K562 (cell line): ENCODE data around the gene RAB43. TPM values are rescaled to one million over a fixed set of nuclear protein-coding genes. Genes with fewer than 3 reads are reported as not detected.

Experiments
- ATAC-seq: fragments of 200-7000 bp; cut with Tn5 transposase; 3 replicates; pipeline ENCODE4 v1.9.1; 2020; ENCODE audit warnings: moderate library complexity
- BruUV-seq: library from RNA; stranded (reverse); fragments of 400-500 nt; replicated peaks from 2 replicates; lab custom pipeline; 2021; lab: Mats Ljungman, UMichigan
- CTCF ChIA-PET: fragments of 300-600 bp; formaldehyde crosslinking; extraction: SDS; loops from one replicate; lab custom pipeline; 2021; ENCODE audit warnings: low intra/inter-chr PET ratio; lab: Yijun Ruan, JAX
- POLR2A ChIA-PET: fragments of 300-600, 350-650 bp; sonication (Branson Sonifier 250); formaldehyde crosslinking; extraction: SDS; loops from one replicate; lab custom pipeline; 2021; ENCODE audit warnings: antibody characterized with exemption, inconsistent platforms; lab: Yijun Ruan, JAX
- DNase-seq, 4 experiments: peaks; one replicate each; pipeline versions ENCODE4 v3.0.0 to v3.0.0-alpha.2; 2011 to 2018; ENCODE audit warnings: low spot score in 3 of 4, mixed read lengths in 3 of 4; ENCODE audit errors: extremely low read depth in 1 of 4
- FAIRE-seq: peaks from 2 replicates; lab custom pipeline; 2011; peaks lifted over from hg19 to GRCh38; lab: Jason Lieb, UNC
- H2AFZ ChIP-seq: 2 replicates; pipeline ENCODE4 v1.6.0; 2011; ENCODE audit warnings: low read depth, low read length, control low read depth, inconsistent platforms
- H3K27ac ChIP-seq: fragments of 200-600 bp; 3 replicates; pipeline ENCODE4 v1.8.0; 2011; ENCODE audit warnings: low read depth, mild to moderate bottlenecking, control low read depth, inconsistent platforms, low read length, moderate library complexity, mixed read lengths; ENCODE audit errors: extremely low read depth
- H3K27me3 ChIP-seq, 2 experiments: fragments of 300-600 bp in 1 of 2; 2 replicates in 1 of 2; 3 replicates in 1 of 2; pipeline versions ENCODE4 v1.6.0 to v1.8.0; 2011; ENCODE audit warnings: inconsistent platforms in 2 of 2, low read length in 2 of 2, mild to moderate bottlenecking in 1 of 2, mixed read lengths in 1 of 2, moderate library complexity in 1 of 2; ENCODE audit not compliant: control insufficient read depth in 2 of 2, insufficient read depth in 2 of 2
- H3K36me3 ChIP-seq: fragments of 300-600 bp; 3 replicates; pipeline ENCODE4 v1.8.0; 2011; ENCODE audit warnings: mild to moderate bottlenecking, low read length, inconsistent platforms; ENCODE audit not compliant: control insufficient read depth, insufficient read depth
- H3K4me1 ChIP-seq, 2 experiments: fragments of 200-600 bp in 1 of 2; replicated peaks in 1 of 2; 2 replicates in 1 of 2; 3 replicates in 1 of 2; pipeline versions ENCODE4 v1.5.1 to v1.8.0; 2011; ENCODE audit warnings: inconsistent platforms in 2 of 2, low read length in 2 of 2, mild to moderate bottlenecking in 1 of 2, mixed read lengths in 1 of 2, moderate library complexity in 1 of 2; ENCODE audit not compliant: control insufficient read depth in 2 of 2, insufficient read depth in 2 of 2
- H3K4me2 ChIP-seq: 2 replicates; pipeline ENCODE4 v1.6.1; 2011; ENCODE audit warnings: low read length, control low read depth, inconsistent platforms, mixed read lengths; ENCODE audit not compliant: insufficient read depth
- H3K4me3 ChIP-seq: fragments of 200-600 bp; sonication (generic), shearing (Covaris generic); 2 replicates; pipeline ENCODE4 v1.5.1; 2016; ENCODE audit warnings: control low read depth, inconsistent platforms
- H3K79me2 ChIP-seq: fragments of 200-600 bp; 3 replicates; pipeline ENCODE4 v1.8.0; 2011; ENCODE audit warnings: low read length, inconsistent platforms; ENCODE audit not compliant: control insufficient read depth, insufficient read depth
- H3K9ac ChIP-seq, 2 experiments: 2 replicates each; pipeline versions ENCODE4 v1.6.0 to v1.6.1; 2011; ENCODE audit warnings: low read depth in 2 of 2, low read length in 2 of 2, control low read depth in 1 of 2, inconsistent platforms in 1 of 2, mild to moderate bottlenecking in 1 of 2, mixed read lengths in 1 of 2; ENCODE audit not compliant: insufficient read depth in 1 of 2
- H3K9me1 ChIP-seq: one replicate; pipeline ENCODE4 v1.6.0; 2011; ENCODE audit warnings: inconsistent platforms, mild to moderate bottlenecking, low read length, moderate library complexity; ENCODE audit not compliant: control insufficient read depth, insufficient read depth
- H3K9me3 ChIP-seq: replicated peaks from 2 replicates; pipeline ENCODE4 v1.5.1; 2011; ENCODE audit warnings: low read depth, low read length, inconsistent platforms; ENCODE audit not compliant: control insufficient read depth, insufficient read depth
- H4K20me1 ChIP-seq: replicated peaks from 2 replicates; pipeline ENCODE4 v1.6.1; 2011; ENCODE audit warnings: low read length, inconsistent platforms, mixed read lengths; ENCODE audit not compliant: control insufficient read depth, insufficient read depth
- CCNT2 ChIP-seq: IDR thresholded peaks from 2 replicates; pipeline ENCODE4 v1.6.1; 2011; ENCODE audit warnings: borderline replicate concordance, low read depth, mild to moderate bottlenecking, moderate library complexity, mixed read lengths, low read length; ENCODE audit not compliant: insufficient read length; ENCODE audit errors: extremely low read depth
- HDAC1 ChIP-seq, 2 experiments: fragments of 450-650 bp; IDR thresholded peaks; 2 replicates each; pipeline ENCODE4 v1.6.1; 2016 to 2017; ENCODE audit warnings: inconsistent platforms in 1 of 2, mild to moderate bottlenecking in 1 of 2, moderate library complexity in 1 of 2
- NFIC ChIP-seq: fragments of 450-650 bp; IDR thresholded peaks from 2 replicates; pipeline ENCODE4 v1.6.1; 2017; ENCODE audit warnings: mild to moderate bottlenecking, inconsistent platforms
- USF2 ChIP-seq: sonication (generic); formaldehyde crosslinking; IDR thresholded peaks from 2 replicates; pipeline ENCODE4 v1.5.0; 2020; ENCODE audit warnings: missing genetic modification reagents
- ZBTB43 ChIP-seq: sonication (generic); formaldehyde crosslinking; IDR thresholded peaks from 2 replicates; pipeline ENCODE4 v1.8.0; 2023; ENCODE audit warnings: mild to moderate bottlenecking, missing genetic modification reagents
- ZNF143 ChIP-seq: sonication (generic); formaldehyde crosslinking; IDR thresholded peaks from 2 replicates; pipeline ENCODE4 v1.9.0; 2022; ENCODE audit warnings: mild to moderate bottlenecking, missing genetic modification reagents
- WGBS: fragments of 100-300 bp; shearing (Covaris generic); methylation state at CpG from one replicate; pipeline ENCODE4 v1.1.6; 2016; ENCODE audit warnings: low coverage, mixed read lengths; ENCODE audit not compliant: insufficient coverage; ENCODE audit errors: missing lambda C conversion rate; 5-methylcytosine and 5-hydroxymethylcytosine counted together
- in situ Hi-C: fragments of 300-500 bp; cut with MboI; formaldehyde crosslinking; loops from 4 replicates; pipeline ENCODE4 v1.15.0; 2018; ENCODE audit warnings: inconsistent platforms, mixed read lengths
- intact Hi-C: fragments of 100-400 bp; cut with micrococcal nuclease; formaldehyde crosslinking; loops from 2 replicates; pipeline ENCODE4 v1.14.2; 2022
- polyA plus RNA-seq, 8 experiments: library from polyadenylated mRNA; depleted of rRNA in 4 of 8; stranded (reverse) in 5 of 8; unstranded in 3 of 8; fragments of >200 nt; fragmentation: Nextera tagmentation in 2 of 8; fragmentation: Illumina TruSeq in 1 of 8; extraction: Ambion mirVana in 2 of 8; extraction: Trizol in 1 of 8; gene quantifications; 2 replicates each; pipeline versions ENCODE4 v1.2.1 to v1.2.3, GENCODE V29; 2011 to 2014; ENCODE audit warnings: inconsistent platforms in 1 of 8, missing spikeins in 1 of 8
- total RNA-seq, 7 experiments: library from RNA; depleted of rRNA in 6 of 7; stranded (reverse); fragments of >200 nt in 6 of 7; fragmentation: Illumina TruSeq in 2 of 7; extraction: Trizol in 2 of 7; gene quantifications; 2 replicates each; pipeline versions ENCODE4 v1.2.1 to v1.2.3, GENCODE V29; 2011 to 2021; ENCODE audit warnings: low replicate concordance in 1 of 7

The RAB43 gene
- total and polyA plus RNA-seq, 9 of the 15 experiments (the other 6 are each of a cell fraction or from before 2014, with no cell fraction given) = 0.04 to 6.8 (median 1.7) TPM; not detected in 2

- intact Hi-C loops = loop anchor here (5.0 to 10.0 kb wide), 2 partner anchors 57 to 109 kb away; no protein-coding TSS in a partner anchor
- BruUV-seq = no TSS peak
- in situ Hi-C loops = loop anchor here (10.0 kb wide), 1 partner anchor 107 kb away; no protein-coding TSS in a partner anchor
- Histone ChIP-seq H4K20me1 (no peaks in the 10 kb centered on the region), H3K9ac (peak overlapping the region in 1 of 2 experiments; percentile 79; a peak in 1 of 4 replicates), H3K27me3 (no peaks in the 10 kb centered on the region), H3K27ac (peak overlapping the region; percentile 22; the same call in 1 of the 3 replicates), H3K9me1 (no peaks in the 10 kb centered on the region), H3K4me2 (peak overlapping the region; percentile 60), H3K4me1 (peaks cover 6 to 10% of the 10 kb centered on the region in 2 experiments; a peak in 4 of 5 replicates), H2AFZ (peak overlapping the region; percentile 89), H3K9me3 (no peaks in the 10 kb centered on the region), H3K4me3 (no peak overlapping the region), H3K36me3 (no peaks in the 10 kb centered on the region), H3K79me2 (no peaks in the 10 kb centered on the region)
- POLR2A ChIA-PET = interaction anchor here (0.6 to 1.0 kb wide), 2 partner anchors 34 to 129 kb away, joined by 3 read pairs; no protein-coding TSS in a partner anchor
- no peak for DNase-seq
- 72% methylated on average over 8 of the region's 8 CpGs for WGBS
- no peak for FAIRE-seq
- no peak for ATAC-seq
- TF ChIP-seq NFIC (peak; percentile 51), ZNF143 (CRISPR knock-in tag) (no peak), ZBTB43 (CRISPR knock-in tag) (no peak)
- CTCF ChIA-PET = no interaction called here
Observed at GRCh38 chr3:129081503-129081902, 40.1 kb downstream of the RAB43 start.

GRCh38 chr3:129078510-129078909 is 43.1 kb downstream of the RAB43 start:
- H3K4me1 ChIP-seq = peaks cover 0 to 6% of the 10 kb centered on the region in 2 experiments; a peak in 3 of 5 replicates
- no peak overlapping the region for H2AFZ ChIP-seq
- FAIRE-seq = no peak
- H3K4me2 ChIP-seq = no peak overlapping the region
- TF ChIP-seq HDAC1 (IDR thresholded peaks at IDR 0.05) (no peak), USF2 (CRISPR knock-in tag) (peak; percentile 32; the same call in 1 of the 2 replicates), CCNT2 (no peak)
- intact Hi-C loops = no loop called here
- no peak overlapping the region for H3K4me3 ChIP-seq
- in situ Hi-C loops = no loop called here
- H3K36me3 ChIP-seq = no peaks in the 10 kb centered on the region
- no peaks in the 10 kb centered on the region for H3K79me2 ChIP-seq
- H3K9me1 ChIP-seq = no peaks in the 10 kb centered on the region
- POLR2A ChIA-PET = no interaction called here
- H3K9me3 ChIP-seq = no peaks in the 10 kb centered on the region
- no peak for DNase-seq
- ATAC-seq = no peak
- H3K27ac ChIP-seq = no peak overlapping the region
- no peaks in the 10 kb centered on the region for H4K20me1 ChIP-seq
- no TSS peak for BruUV-seq
- WGBS = 62% methylated on average over 6 of the region's 8 CpGs
- CTCF ChIA-PET = no interaction called here
- H3K9ac ChIP-seq = no peak overlapping the region
- no peaks in the 10 kb centered on the region for H3K27me3 ChIP-seq
